OCI-LY7 (cell line): Measurements from ENCODE around the gene GPC2. TPM values are rescaled to one million over a fixed set of nuclear protein-coding genes. Genes with fewer than 3 reads are reported as not detected.

ENCODE experiments used
- BruUV-seq: library from RNA; stranded (reverse); fragments of 400-500 nt; replicated peaks from 2 replicates; lab custom pipeline; 2021; lab: Mats Ljungman, UMichigan
- CTCF ChIA-PET: fragments of 300-600 bp; sonication (Branson Sonifier 250); formaldehyde crosslinking; loops from one replicate; lab custom pipeline; 2022; ENCODE audit warnings: antibody characterized with exemption; ENCODE audit not compliant: unreplicated experiment; lab: Charles Lee
- POLR2A ChIA-PET: fragments of 300-600 bp; sonication (Branson Sonifier 250); formaldehyde crosslinking; loops from one replicate; lab custom pipeline; 2022; ENCODE audit warnings: antibody characterized with exemption; lab: Charles Lee
- DNase-seq: peaks from one replicate; pipeline ENCODE4 v3.0.0-alpha.2; 2015; ENCODE audit warnings: low spot score
- H2AFZ ChIP-seq: fragments of 200-600 bp; sonication (generic), shearing (Covaris generic); 2 replicates; pipeline ENCODE4 v1.6.1; 2014; ENCODE audit warnings: mild to moderate bottlenecking, antibody characterized with exemption, low read length, moderate library complexity
- H3K27ac ChIP-seq: fragments of 200-600 bp; sonication (generic); 2 replicates; pipeline ENCODE4 v1.5.1; 2014; ENCODE audit warnings: mixed run types, low read depth, mild to moderate bottlenecking, moderate library complexity, low read length, inconsistent platforms; ENCODE audit not compliant: poor library complexity, severe bottlenecking
- H3K36me3 ChIP-seq: fragments of 200-600 bp; sonication (generic); 2 replicates; pipeline ENCODE4 v1.6.1; 2014; ENCODE audit warnings: mild to moderate bottlenecking, antibody characterized with exemption, low read length, moderate library complexity, mixed read lengths; ENCODE audit not compliant: insufficient read depth
- H3K4me1 ChIP-seq: fragments of 200-600 bp; sonication (generic); 2 replicates; pipeline ENCODE4 v1.5.1; 2014; ENCODE audit warnings: mild to moderate bottlenecking, low read length; ENCODE audit not compliant: insufficient read depth, poor library complexity, severe bottlenecking
- H3K4me2 ChIP-seq: fragments of 200-600 bp; sonication (generic); 2 replicates; pipeline ENCODE4 v1.6.1; 2014; ENCODE audit warnings: mild to moderate bottlenecking, low read length
- H3K4me3 ChIP-seq: fragments of 200-600 bp; sonication (generic); 2 replicates; pipeline ENCODE4 v1.5.1; 2014; ENCODE audit warnings: mild to moderate bottlenecking, low read depth, low read length; ENCODE audit not compliant: poor library complexity, severe bottlenecking
- H3K79me2 ChIP-seq: fragments of 200-600 bp; sonication (generic); 2 replicates; pipeline ENCODE4 v1.6.1; 2016; ENCODE audit warnings: low read depth, mild to moderate bottlenecking, low read length, moderate library complexity, mixed read lengths; ENCODE audit not compliant: insufficient read depth
- H3K9me2 ChIP-seq: fragments of 200-600 bp; sonication (generic); 2 replicates; pipeline ENCODE4 v1.6.1; 2016; ENCODE audit warnings: mild to moderate bottlenecking, low read length, mixed read lengths; ENCODE audit not compliant: insufficient read depth
- H3K9me3 ChIP-seq: fragments of 200-600 bp; sonication (generic); 2 replicates; pipeline ENCODE4 v1.6.1; 2014; ENCODE audit warnings: mild to moderate bottlenecking, mixed run types, low read length, mixed read lengths
- H4K20me1 ChIP-seq: fragments of 200-600 bp; sonication (generic); 2 replicates; pipeline ENCODE4 v1.6.1; 2014; ENCODE audit warnings: mild to moderate bottlenecking, antibody characterized with exemption, low read length, moderate library complexity, mixed read lengths; ENCODE audit not compliant: insufficient read depth
- CTCF ChIP-seq: fragments of 200-600 bp; sonication (generic); conservative IDR thresholded peaks from 2 replicates; pipeline ENCODE4 v1.5.1; 2014; ENCODE audit warnings: mild to moderate bottlenecking, antibody characterized with exemption, low read length, moderate library complexity, mixed read lengths
- EZH2phosphoT487 ChIP-seq: fragments of 200-600 bp; sonication (generic); IDR thresholded peaks from 2 replicates; pipeline ENCODE4 v1.6.1; 2018; ENCODE audit warnings: low read depth, borderline replicate concordance, mild to moderate bottlenecking, mixed run types, antibody characterized with exemption, low read length, moderate library complexity, mixed read lengths
- intact Hi-C: fragments of 100-400 bp; cut with micrococcal nuclease; formaldehyde crosslinking; loops from one replicate; pipeline ENCODE4 v1.10.0; 2022; ENCODE audit not compliant: unreplicated experiment
- total RNA-seq, 2 experiments: library from RNA; depleted of rRNA in 1 of 2; stranded (reverse); fragments of >200 nt in 1 of 2; shearing (Covaris generic) in 1 of 2; gene quantifications; 2 replicates each; pipeline ENCODE4 v1.2.3, GENCODE V29; 2014 to 2022

GPC2 gene
- total RNA-seq, 2 experiments from 2014 or later: 20.2 to 23.2 TPM

- Histone ChIP-seq H3K9me2 (no peaks in the 10 kb centered on the region), H3K4me2 (peak overlapping the region; percentile 27; the same call in 1 of the 2 replicates), H2AFZ (no peak overlapping the region), H3K4me1 (peaks cover 64% of the 10 kb centered on the region), H3K4me3 (no peak overlapping the region), H3K36me3 (no peaks in the 10 kb centered on the region), H3K27ac (no peak overlapping the region), H3K9me3 (no peaks in the 10 kb centered on the region), H4K20me1 (no peaks in the 10 kb centered on the region), H3K79me2 (no peaks in the 10 kb centered on the region)
- BruUV-seq: no TSS peak
- ChIA-PET CTCF (no interaction called here), POLR2A (interaction anchor here (0.6 kb wide), 1 partner anchor 22 kb away, joined by 4 read pairs; no protein-coding TSS in a partner anchor)
- intact Hi-C loops: no loop called here
- TF ChIP-seq CTCF (no peak), EZH2phosphoT487 (no peak)
- no peak for DNase-seq
Observed at GRCh38 chr7:100167912-100168323, 9.3 kb downstream of the GPC2 start.

DNA sequence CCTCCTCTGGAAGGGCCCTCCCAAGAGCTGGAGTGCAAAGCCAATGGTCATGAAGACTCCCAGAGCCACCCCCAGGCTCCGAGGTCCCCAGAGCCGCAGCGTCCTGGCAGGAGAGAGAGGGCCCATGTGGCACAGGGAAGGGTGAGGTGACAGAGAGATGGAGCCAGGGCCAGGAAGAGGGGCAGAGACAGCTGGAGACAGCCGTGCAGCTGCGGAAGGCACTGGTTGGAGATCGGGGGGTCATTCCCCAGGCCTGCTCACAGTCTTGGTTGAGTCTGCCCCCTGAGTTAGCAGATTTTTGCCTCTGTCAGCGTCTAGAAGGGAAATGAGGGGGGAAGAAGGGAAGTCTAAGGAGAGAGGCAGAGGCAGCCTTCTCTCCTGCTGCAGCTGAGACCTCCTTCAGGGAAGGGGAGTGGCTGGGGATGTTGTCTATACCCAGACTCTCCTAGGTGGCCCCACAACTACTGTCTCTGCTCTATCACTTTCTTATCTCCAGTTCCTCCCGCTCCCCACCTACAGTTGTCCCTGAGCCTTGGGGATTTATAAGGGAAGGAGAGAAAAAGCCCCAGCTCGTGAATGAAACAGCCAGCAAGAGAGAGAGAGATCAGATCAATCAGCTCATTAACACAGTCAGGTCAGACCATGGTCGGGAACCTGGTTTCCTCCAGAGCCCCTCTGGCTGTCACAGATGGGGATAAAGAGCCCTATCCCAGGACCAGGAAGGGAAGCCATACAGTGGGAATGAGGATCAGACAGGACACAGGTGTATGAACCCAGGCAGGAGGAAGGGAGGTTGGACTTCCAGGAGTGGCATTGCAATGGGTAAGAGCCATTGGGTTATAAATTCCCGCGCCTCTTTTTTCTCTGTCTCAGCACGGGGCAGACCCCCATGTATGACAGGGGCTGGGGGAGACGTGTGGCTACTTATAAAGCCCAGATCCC lies 9.9 kb downstream of the GPC2 start:
- CTCF ChIA-PET: no interaction called here
- peaks cover 68% of the 10 kb centered on the region for H3K4me1 ChIP-seq
- H3K27ac ChIP-seq: no peak overlapping the region
- no peaks in the 10 kb centered on the region for H3K9me3 ChIP-seq
- no peak for TF ChIP-seq CTCF
- no peak for TF ChIP-seq EZH2phosphoT487
- BruUV-seq: no TSS peak
- no peak overlapping the region for H2AFZ ChIP-seq
- POLR2A ChIA-PET: interaction anchor here (0.5 kb wide), 1 partner anchor 1009 kb away, joined by 3 read pairs; no protein-coding TSS in a partner anchor
- H3K4me2 ChIP-seq: peak overlapping the region; percentile 27; the same call in 1 of the 2 replicates
- no peaks in the 10 kb centered on the region for H3K9me2 ChIP-seq
- no peaks in the 10 kb centered on the region for H4K20me1 ChIP-seq
- no peak for DNase-seq
- no peaks in the 10 kb centered on the region for H3K79me2 ChIP-seq
- no peak overlapping the region for H3K4me3 ChIP-seq
- intact Hi-C loops: no loop called here
- H3K36me3 ChIP-seq: no peaks in the 10 kb centered on the region
